ENCODE data around the gene IDH3B.
A peak's percentile ranks its signal among the peaks of the same experiment; 100 is the strongest.

IDH3B gene

DNA sequence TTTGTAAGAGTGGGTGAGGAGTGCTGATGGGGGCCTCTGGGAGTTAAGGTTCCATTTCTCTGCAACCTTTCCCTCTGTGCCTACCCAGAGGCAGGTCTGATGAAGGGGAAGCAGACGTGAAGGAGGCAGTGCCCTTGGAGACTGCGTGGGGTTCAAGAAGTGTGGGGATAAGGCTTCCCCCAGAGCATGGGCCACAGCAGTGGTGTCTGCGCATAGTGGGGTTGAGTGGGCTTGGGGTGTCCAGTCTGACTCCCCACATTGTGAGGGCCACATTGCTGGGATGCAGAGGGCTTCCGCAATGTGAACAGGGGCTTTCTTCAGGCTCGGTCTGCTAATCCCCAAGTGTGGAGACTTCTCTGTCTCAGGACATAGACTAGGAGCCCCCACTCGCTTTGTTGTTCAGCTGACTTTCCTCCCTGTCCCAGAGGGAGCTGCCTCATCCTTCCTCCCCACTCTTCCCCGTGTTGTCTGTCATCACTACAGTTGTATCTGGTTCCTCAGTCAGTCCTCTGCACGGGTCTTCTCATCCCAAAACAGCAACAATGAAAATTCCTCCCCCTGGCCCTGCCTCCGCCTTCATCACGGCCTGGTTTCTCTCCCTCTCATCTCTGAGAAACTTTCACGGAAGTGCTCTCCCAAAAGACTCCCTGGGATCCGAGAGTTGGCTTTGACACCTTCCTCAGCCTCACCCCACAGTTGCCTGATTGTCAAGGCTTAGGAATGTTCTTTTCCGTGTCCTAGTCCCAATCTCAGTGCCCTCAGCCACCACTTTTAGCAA lies 31.4 kb upstream of the IDH3B start:
- H3K27ac ChIP-seq, result no peak overlapping the region
- TF ChIP-seq, protein P1, sequence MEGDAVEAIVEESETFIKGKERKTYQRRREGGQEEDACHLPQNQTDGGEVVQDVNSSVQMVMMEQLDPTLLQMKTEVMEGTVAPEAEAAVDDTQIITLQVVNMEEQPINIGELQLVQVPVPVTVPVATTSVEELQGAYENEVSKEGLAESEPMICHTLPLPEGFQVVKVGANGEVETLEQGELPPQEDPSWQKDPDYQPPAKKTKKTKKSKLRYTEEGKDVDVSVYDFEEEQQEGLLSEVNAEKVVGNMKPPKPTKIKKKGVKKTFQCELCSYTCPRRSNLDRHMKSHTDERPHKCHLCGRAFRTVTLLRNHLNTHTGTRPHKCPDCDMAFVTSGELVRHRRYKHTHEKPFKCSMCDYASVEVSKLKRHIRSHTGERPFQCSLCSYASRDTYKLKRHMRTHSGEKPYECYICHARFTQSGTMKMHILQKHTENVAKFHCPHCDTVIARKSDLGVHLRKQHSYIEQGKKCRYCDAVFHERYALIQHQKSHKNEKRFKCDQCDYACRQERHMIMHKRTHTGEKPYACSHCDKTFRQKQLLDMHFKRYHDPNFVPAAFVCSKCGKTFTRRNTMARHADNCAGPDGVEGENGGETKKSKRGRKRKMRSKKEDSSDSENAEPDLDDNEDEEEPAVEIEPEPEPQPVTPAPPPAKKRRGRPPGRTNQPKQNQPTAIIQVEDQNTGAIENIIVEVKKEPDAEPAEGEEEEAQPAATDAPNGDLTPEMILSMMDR (IDR thresholded peaks at IDR 0.05), result no peak
- no peaks in the 10 kb centered on the region for H3K79me2 ChIP-seq
- peaks cover 6% of the 10 kb centered on the region for H3K4me1 ChIP-seq
- H3K4me2 ChIP-seq (ENCODE audit: low read length), result no peak overlapping the region
- no peaks in the 10 kb centered on the region for H3K9me3 ChIP-seq (ENCODE audit: control insufficient read depth, low read length)
- H3K9ac ChIP-seq, result no peak overlapping the region
- no peaks in the 10 kb centered on the region for H3K27me3 ChIP-seq (ENCODE audit: control insufficient read depth, insufficient read depth, low read length)
- no peaks in the 10 kb centered on the region for H3K36me3 ChIP-seq (ENCODE audit: control insufficient read depth, insufficient read depth, low read length)
- H2AFZ ChIP-seq, result no peak overlapping the region
- no peak overlapping the region for H3K4me3 ChIP-seq (ENCODE audit: low read depth, low read length)

GRCh38 chr20:2694519-2694918 lies 30.5 kb upstream of the IDH3B start:
- Histone ChIP-seq H3K4me2 (ENCODE audit: low read length) (no peak overlapping the region), H3K9me3 (ENCODE audit: control insufficient read depth, low read length) (no peaks in the 10 kb centered on the region), H3K4me3 (ENCODE audit: low read depth, low read length) (no peak overlapping the region), H3K9ac (no peak overlapping the region), H3K27me3 (ENCODE audit: control insufficient read depth, insufficient read depth, low read length) (no peaks in the 10 kb centered on the region), H3K4me1 (peaks cover 6% of the 10 kb centered on the region), H2AFZ (no peak overlapping the region), H3K36me3 (ENCODE audit: control insufficient read depth, insufficient read depth, low read length) (no peaks in the 10 kb centered on the region), H3K79me2 (no peaks in the 10 kb centered on the region), H3K27ac (no peak overlapping the region)
- TF ChIP-seq, protein P1 (IDR thresholded peaks at IDR 0.05), result no peak

DNA sequence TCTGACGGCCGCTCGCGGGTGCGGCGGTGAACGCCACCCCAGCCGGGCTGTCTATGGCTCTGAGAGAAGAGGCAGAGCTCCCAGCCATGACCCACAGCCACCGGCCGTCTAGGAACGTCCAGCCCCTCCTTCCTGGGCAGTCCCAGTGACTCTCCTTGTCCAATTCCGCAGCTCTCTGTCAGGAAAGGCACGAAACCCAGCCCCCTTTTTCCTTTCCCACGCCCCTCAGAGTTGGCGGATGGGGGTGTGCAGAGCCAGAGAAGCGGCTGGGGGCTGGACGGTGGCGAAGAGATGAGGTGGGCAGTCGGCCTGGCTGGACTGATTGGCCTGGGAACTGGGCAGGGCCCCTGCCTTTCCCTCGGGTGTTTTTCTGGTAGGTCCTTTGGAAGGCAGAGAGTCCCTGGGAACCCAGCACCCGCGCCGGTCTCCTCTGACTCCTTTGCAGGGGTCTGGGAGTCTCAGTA lies 30.0 kb upstream of the IDH3B start:
- peak overlapping the region; percentile 73 for H2AFZ ChIP-seq
- H3K27me3 ChIP-seq (ENCODE audit: control insufficient read depth, insufficient read depth, low read length), result no peaks in the 10 kb centered on the region

DNA sequence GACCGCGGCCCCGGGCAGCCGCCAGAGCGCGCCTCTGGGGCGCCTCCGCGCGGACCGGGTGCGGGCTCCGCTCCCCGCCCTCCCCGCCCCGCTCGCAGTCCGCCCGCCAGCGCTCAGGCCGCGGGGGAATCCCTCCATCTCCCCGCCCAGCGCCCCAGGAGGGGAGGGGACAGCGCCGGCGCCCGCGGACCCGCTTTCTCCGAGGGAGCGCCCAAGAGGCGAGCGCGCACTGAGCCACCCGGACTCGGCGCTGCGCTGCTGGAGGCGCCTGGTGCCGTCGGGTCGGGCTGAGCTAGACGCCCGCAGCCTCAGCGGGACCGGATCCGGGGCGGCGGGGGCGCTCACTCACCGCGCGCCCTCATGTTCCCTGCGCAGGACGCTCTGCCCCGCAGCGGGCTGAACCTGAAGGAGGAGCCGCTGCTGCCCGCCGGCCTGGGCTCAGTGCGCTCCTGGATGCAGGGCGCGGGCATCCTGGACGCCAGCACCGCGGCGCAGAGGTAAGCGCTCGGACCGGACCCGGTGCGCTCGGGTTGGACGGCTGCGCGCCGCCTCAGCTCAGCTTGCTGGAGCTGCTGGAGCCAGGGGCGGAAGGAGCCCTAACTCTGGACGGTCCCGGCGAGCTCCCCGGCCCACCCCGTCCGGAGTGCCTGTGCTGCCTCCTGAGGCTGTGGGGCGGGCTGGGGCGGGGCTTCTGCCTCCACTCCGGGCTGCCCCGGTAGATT lies 29.4 kb upstream of the IDH3B start:
- Histone ChIP-seq H3K4me2 (ENCODE audit: low read length) (peak overlapping the region; percentile 43), H3K4me3 (ENCODE audit: low read depth, low read length) (peak overlapping the region; percentile 54), H3K27ac (no peak overlapping the region), H3K9ac (no peak overlapping the region), H3K27me3 (ENCODE audit: control insufficient read depth, insufficient read depth, low read length) (no peaks in the 10 kb centered on the region), H3K9me3 (ENCODE audit: control insufficient read depth, low read length) (no peaks in the 10 kb centered on the region), H3K4me1 (peaks cover 6% of the 10 kb centered on the region), H2AFZ (peak overlapping the region; percentile 73), H3K36me3 (ENCODE audit: control insufficient read depth, insufficient read depth, low read length) (no peaks in the 10 kb centered on the region), H3K79me2 (no peaks in the 10 kb centered on the region)
- TF ChIP-seq, protein P1 (IDR thresholded peaks at IDR 0.05), result peak; percentile 12

More for the DNA sequence above, 30.0 kb upstream of the IDH3B start:
- TF ChIP-seq, protein P1 (IDR thresholded peaks at IDR 0.05), result no peak
- H3K36me3 ChIP-seq (ENCODE audit: control insufficient read depth, insufficient read depth, low read length), result no peaks in the 10 kb centered on the region
- H3K4me1 ChIP-seq, result peaks cover 6% of the 10 kb centered on the region
- H3K79me2 ChIP-seq, result no peaks in the 10 kb centered on the region
- H3K9ac ChIP-seq, result no peak overlapping the region
- H3K4me2 ChIP-seq (ENCODE audit: low read length), result peak overlapping the region; percentile 43
- H3K4me3 ChIP-seq (ENCODE audit: low read depth, low read length), result peak overlapping the region; percentile 54
- H3K9me3 ChIP-seq (ENCODE audit: control insufficient read depth, low read length), result no peaks in the 10 kb centered on the region
- no peak overlapping the region for H3K27ac ChIP-seq

Data from parathyroid adenoma (tissue), 2 donors.